D721Med (cell line): ENCODE measurements around the gene SHROOM2.
"Not testable (repeated sequence)": the region's sequence is repeated elsewhere in the genome, so short reads cannot be mapped to it uniquely, and the experiment has no call there.

Experiments
- DNase-seq: peaks from one replicate; pipeline ENCODE4 v3.0.0; 2011; ENCODE audit warnings: low spot score; ENCODE audit not compliant: insufficient read length
- FAIRE-seq: peaks from 2 replicates; lab custom pipeline; 2011; peaks lifted over from hg19 to GRCh38; lab: Jason Lieb, UNC
- CTCF ChIP-seq: IDR thresholded peaks from 2 replicates; pipeline ENCODE4 v1.5.1; 2012; ENCODE audit warnings: mild to moderate bottlenecking, control low read depth; ENCODE audit not compliant: insufficient read depth; ENCODE audit errors: missing control alignments

Gene SHROOM2

GRCh38 chrX:9765072-9765736 is 21.0 kb upstream of the SHROOM2 start:
- DNase-seq: no peak
- FAIRE-seq: no peak
- TF ChIP-seq CTCF: no peak

GRCh38 chrX:9765737-9766097 is 20.5 kb upstream of the SHROOM2 start, which contains the start of gene GPR143:
Gene GPR143 (minus strand): TSS chrX:9765847. CDS start chrX:9765817, 30 bp downstream.
- no peak for TF ChIP-seq CTCF
- no peak for FAIRE-seq
- no peak for DNase-seq

GRCh38 chrX:9767375-9767774 is 18.9 kb upstream of the SHROOM2 start:
- no peak for DNase-seq
- FAIRE-seq: no peak
- TF ChIP-seq CTCF: no peak

- DNase-seq, FAIRE-seq: not testable (repeated sequence)
Observed at GRCh38 chrX:9768321-9768839, 17.8 kb upstream of the SHROOM2 start.

GRCh38 chrX:9770319-9770718 is 15.9 kb upstream of the SHROOM2 start:
- FAIRE-seq (no peak), DNase-seq (no peak)
- TF ChIP-seq CTCF: no peak

GRCh38 chrX:9772943-9773342 is 13.3 kb upstream of the SHROOM2 start:
- no peak for TF ChIP-seq CTCF
- FAIRE-seq: no peak

GRCh38 chrX:9775930-9776329 is 10.3 kb upstream of the SHROOM2 start:
- TF ChIP-seq CTCF: no peak
- DNase-seq (no peak), FAIRE-seq (no peak)

More at GRCh38 chrX:9772943-9773342, 13.3 kb upstream of the SHROOM2 start:
- DNase-seq: no peak
